ENCODE data around the gene DMBX1.

Gene DMBX1

GRCh38 chr1:46506470-46507219, 17.0 kb downstream of the DMBX1 start:
- DNase-seq (ENCODE audit: low spot score) = no peak

GRCh38 chr1:46508757-46509156, 19.1 kb downstream of the DMBX1 start:
- DNase-seq (ENCODE audit: low spot score) = peak; percentile 63

- DNase-seq (ENCODE audit: low spot score) = no peak
Measured at GRCh38 chr1:46510341-46510997, 20.8 kb downstream of the DMBX1 start.

- no peak for DNase-seq (ENCODE audit: low spot score)
Measured at GRCh38 chr1:46510998-46511365, 21.3 kb downstream of the DMBX1 start.

GRCh38 chr1:46512135-46512791, 22.6 kb downstream of the DMBX1 start:
- no peak for DNase-seq (ENCODE audit: low spot score)

- DNase-seq (ENCODE audit: low spot score) = no peak
Measured at GRCh38 chr1:46512792-46513190, 23.2 kb downstream of the DMBX1 start.

- DNase-seq (ENCODE audit: low spot score) = no peak
Measured at GRCh38 chr1:46513536-46513935, 23.9 kb downstream of the DMBX1 start.

GRCh38 chr1:46515576-46515975, 25.9 kb downstream of the DMBX1 start:
- DNase-seq (ENCODE audit: low spot score) = no peak

- DNase-seq (ENCODE audit: low spot score) = no peak
Measured at GRCh38 chr1:46516200-46516950, 26.7 kb downstream of the DMBX1 start.

- no peak for DNase-seq (ENCODE audit: low spot score)
Measured at GRCh38 chr1:46517010-46517600, 27.5 kb downstream of the DMBX1 start.

GRCh38 chr1:46517932-46518498, 28.4 kb downstream of the DMBX1 start:
- no peak for DNase-seq (ENCODE audit: low spot score)

- peak; percentile 40 for DNase-seq (ENCODE audit: low spot score)
Measured at GRCh38 chr1:46519209-46519608, 29.6 kb downstream of the DMBX1 start.

GRCh38 chr1:46520063-46520911, 30.7 kb downstream of the DMBX1 start:
- DNase-seq (ENCODE audit: low spot score) = peak; percentile 93

GRCh38 chr1:46521414-46521813, 31.8 kb downstream of the DMBX1 start:
- DNase-seq (ENCODE audit: low spot score) = no peak

GRCh38 chr1:46522184-46522968, 32.7 kb downstream of the DMBX1 start:
- peak; percentile 83 for DNase-seq (ENCODE audit: low spot score)

GRCh38 chr1:46522969-46523320, 33.3 kb downstream of the DMBX1 start:
- no peak for DNase-seq (ENCODE audit: low spot score)

GRCh38 chr1:46523496-46524353, 34.1 kb downstream of the DMBX1 start:
- no peak for DNase-seq (ENCODE audit: low spot score)

GRCh38 chr1:46524843-46525242, 35.2 kb downstream of the DMBX1 start:
- DNase-seq (ENCODE audit: low spot score) = no peak
